ENCODE data around the gene IQCB1.

DNA sequence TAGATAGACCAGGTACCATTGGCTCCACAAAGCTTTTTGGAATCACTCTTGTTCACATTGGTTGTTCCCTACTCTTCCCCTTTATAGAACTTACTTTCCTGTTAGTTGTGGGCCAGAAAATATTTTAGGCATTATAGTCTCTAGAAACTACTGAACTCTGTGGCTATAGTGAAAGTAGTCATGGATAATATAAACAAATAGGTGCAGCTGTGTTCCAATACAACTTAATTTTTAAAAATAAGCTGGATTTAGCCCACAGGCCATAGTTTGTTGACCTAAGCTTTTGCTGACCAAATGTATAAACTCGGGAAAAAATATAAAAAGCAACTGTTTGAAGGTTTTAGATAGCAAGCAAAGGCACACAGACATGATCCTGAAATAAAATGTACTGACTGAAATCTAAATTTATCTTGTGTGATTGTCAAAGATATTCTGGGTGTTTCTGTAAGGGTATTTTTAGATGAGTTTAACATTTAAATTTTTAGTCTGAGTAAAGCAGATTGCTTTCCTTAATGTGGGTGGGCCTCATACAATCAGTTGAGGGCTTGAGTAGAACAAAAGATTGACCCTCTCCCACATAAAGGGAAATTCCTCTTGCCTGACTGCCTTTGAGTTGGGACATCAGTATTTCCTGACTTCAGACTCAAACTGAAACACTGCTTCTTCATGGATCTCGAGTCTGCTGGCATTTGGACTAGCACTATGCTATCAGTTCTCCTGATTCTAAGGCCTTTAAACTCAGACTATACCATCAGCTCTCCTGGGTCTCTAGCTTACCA is 13.2 kb downstream of the IQCB1 start:
- no peak for TF ChIP-seq ARNTL (CRISPR knock-in tag; IDR thresholded peaks at IDR 0.05; ENCODE audit: borderline replicate concordance, low read depth)
- TF ChIP-seq, protein P1, sequence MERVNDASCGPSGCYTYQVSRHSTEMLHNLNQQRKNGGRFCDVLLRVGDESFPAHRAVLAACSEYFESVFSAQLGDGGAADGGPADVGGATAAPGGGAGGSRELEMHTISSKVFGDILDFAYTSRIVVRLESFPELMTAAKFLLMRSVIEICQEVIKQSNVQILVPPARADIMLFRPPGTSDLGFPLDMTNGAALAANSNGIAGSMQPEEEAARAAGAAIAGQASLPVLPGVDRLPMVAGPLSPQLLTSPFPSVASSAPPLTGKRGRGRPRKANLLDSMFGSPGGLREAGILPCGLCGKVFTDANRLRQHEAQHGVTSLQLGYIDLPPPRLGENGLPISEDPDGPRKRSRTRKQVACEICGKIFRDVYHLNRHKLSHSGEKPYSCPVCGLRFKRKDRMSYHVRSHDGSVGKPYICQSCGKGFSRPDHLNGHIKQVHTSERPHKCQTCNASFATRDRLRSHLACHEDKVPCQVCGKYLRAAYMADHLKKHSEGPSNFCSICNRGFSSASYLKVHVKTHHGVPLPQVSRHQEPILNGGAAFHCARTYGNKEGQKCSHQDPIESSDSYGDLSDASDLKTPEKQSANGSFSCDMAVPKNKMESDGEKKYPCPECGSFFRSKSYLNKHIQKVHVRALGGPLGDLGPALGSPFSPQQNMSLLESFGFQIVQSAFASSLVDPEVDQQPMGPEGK (CRISPR knock-in tag; IDR thresholded peaks at IDR 0.05; ENCODE audit: borderline replicate concordance) = no peak
- TF ChIP-seq ZNF8 (CRISPR knock-in tag; IDR thresholded peaks at IDR 0.05) = no peak
- TF ChIP-seq OSR1 (CRISPR knock-in tag; IDR thresholded peaks at IDR 0.05) = no peak

Data from SK-N-SH treated with all-trans-retinoic acid at 6 μM for 48 hours (cell line).